NCI-H2196 (cell line): Measurements from ENCODE around the gene FKBP15.

Source experiments
- DNase-seq: peaks from one replicate; lab custom pipeline; 2025; ENCODE audit not compliant: unreplicated experiment; lab: John Stamatoyannopoulos, UW

Gene FKBP15

GRCh38 chr9:113181165-113181564 is 39.9 kb downstream of the FKBP15 start:
- DNase-seq: no peak

- no peak for DNase-seq
Observed at GRCh38 chr9:113179839-113180238, 41.2 kb downstream of the FKBP15 start.

GRCh38 chr9:113178087-113178486 is 43.0 kb downstream of the FKBP15 start:
- DNase-seq: no peak

GRCh38 chr9:113177251-113177650 is 43.8 kb downstream of the FKBP15 start:
- no peak for DNase-seq

GRCh38 chr9:113176803-113177202 is 44.3 kb downstream of the FKBP15 start:
- DNase-seq: no peak

- DNase-seq: no peak
Observed at GRCh38 chr9:113173341-113173740, 47.7 kb downstream of the FKBP15 start.

- no peak for DNase-seq
Observed at GRCh38 chr9:113168809-113169208, 52.3 kb downstream of the FKBP15 start.

- no peak for DNase-seq
Observed at GRCh38 chr9:113166039-113166438, 55.0 kb downstream of the FKBP15 start.

GRCh38 chr9:113164536-113165300 is 56.4 kb downstream of the FKBP15 start:
- DNase-seq: peak; percentile 33

- no peak for DNase-seq
Observed at GRCh38 chr9:113163001-113163400, 58.1 kb downstream of the FKBP15 start.

GRCh38 chr9:113160571-113160970 is 60.5 kb downstream of the FKBP15 start:
- peak; percentile 25 for DNase-seq

GRCh38 chr9:113158446-113158845 is 62.6 kb downstream of the FKBP15 start:
- DNase-seq: no peak

- no peak for DNase-seq
Observed at GRCh38 chr9:113156880-113157279, 64.2 kb downstream of the FKBP15 start.

GRCh38 chr9:113155911-113156588 is 65.0 kb downstream of the FKBP15 start:
- no peak for DNase-seq

- no peak for DNase-seq
Observed at GRCh38 chr9:113154946-113155345, 66.1 kb downstream of the FKBP15 start.

GRCh38 chr9:113154471-113154870 is 66.6 kb downstream of the FKBP15 start:
- no peak for DNase-seq

- DNase-seq: no peak
Observed at GRCh38 chr9:113153599-113153998, 67.5 kb downstream of the FKBP15 start.

GRCh38 chr9:113152699-113153098 is 68.4 kb downstream of the FKBP15 start:
- no peak for DNase-seq

GRCh38 chr9:113151696-113152630 is 69.1 kb downstream of the FKBP15 start:
- no peak for DNase-seq

GRCh38 chr9:113150670-113151611 is 70.1 kb downstream of the FKBP15 start, which contains the start of gene SLC31A2:
Gene SLC31A2 (plus strand): TSS chr9:113151007. CDS start chr9:113151075, 68 bp downstream.
- DNase-seq: peak; percentile 90
